Stimulated activated naive CD8-positive, alpha-beta T cell treated with anti-CD3 and anti-CD28 coated beads, Interleukin-15, Interleukin-2, amounts not matched to agents 100 ng/mL and 50 ng/mL, for 24 hours (primary cell): Measurements from ENCODE around the gene AIF1L.

Source experiments
- H3K27ac Mint-ChIP-seq: one replicate; pipeline ENCODE4 v1.8.0; 2021; ENCODE audit warnings: mild to moderate bottlenecking, mixed read lengths
- H3K27me3 Mint-ChIP-seq: one replicate; pipeline ENCODE4 v1.8.0; 2021; ENCODE audit warnings: mixed read lengths
- H3K36me3 Mint-ChIP-seq: one replicate; pipeline ENCODE4 v1.8.0; 2021; ENCODE audit warnings: low read depth, mixed read lengths
- H3K4me1 Mint-ChIP-seq: one replicate; pipeline ENCODE4 v1.8.0; 2021; ENCODE audit warnings: low read depth, mixed read lengths
- H3K4me3 Mint-ChIP-seq: one replicate; pipeline ENCODE4 v1.8.0; 2021; ENCODE audit warnings: mild to moderate bottlenecking, mixed read lengths
- H3K9me3 Mint-ChIP-seq: one replicate; pipeline ENCODE4 v1.8.0; 2021; ENCODE audit warnings: mixed read lengths

The AIF1L gene

DNA sequence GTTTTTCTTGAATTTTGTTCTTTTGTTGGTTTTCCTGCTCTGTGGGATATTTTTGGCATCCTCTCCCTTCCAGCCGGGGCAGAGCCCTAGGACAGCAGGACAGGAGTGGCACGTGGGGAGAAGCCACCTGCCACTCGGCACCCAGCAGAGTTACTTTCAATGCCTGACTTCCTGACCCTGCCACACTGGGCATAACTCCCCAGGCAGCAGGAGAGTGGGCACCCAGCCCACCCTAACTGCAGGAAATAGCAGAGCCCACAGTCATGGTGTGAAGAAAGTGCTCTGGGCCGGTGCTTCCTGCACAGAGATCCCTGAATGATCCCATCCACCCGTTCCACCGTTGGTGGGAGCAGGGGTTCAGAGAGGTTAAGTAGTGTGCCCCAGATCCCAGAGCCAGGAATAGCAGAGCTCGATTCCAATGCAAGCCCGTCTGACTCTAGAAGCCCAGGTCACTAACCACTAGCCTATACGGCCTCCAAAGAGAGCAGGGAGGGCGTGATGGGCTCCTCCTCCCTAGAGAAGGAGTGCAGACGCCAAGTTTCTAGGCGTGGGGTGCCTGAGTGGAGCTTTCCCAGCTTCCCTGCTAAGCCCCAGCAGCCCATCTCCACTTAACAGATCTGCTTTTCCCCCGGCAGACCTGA lies 20.9 kb downstream of the AIF1L start:
- Mint-ChIP-seq H3K4me3 (no peak overlapping the region), H3K4me1 (no peaks in the 10 kb centered on the region), H3K27ac (no peak overlapping the region), H3K9me3 (no peaks in the 10 kb centered on the region), H3K27me3 (peaks cover 15% of the 10 kb centered on the region), H3K36me3 (no peaks in the 10 kb centered on the region)

- Mint-ChIP-seq H3K27ac (no peak overlapping the region), H3K36me3 (no peaks in the 10 kb centered on the region), H3K4me1 (no peaks in the 10 kb centered on the region), H3K9me3 (no peaks in the 10 kb centered on the region), H3K4me3 (no peak overlapping the region), H3K27me3 (peaks cover 15% of the 10 kb centered on the region)
Measured at GRCh38 chr9:131117762-131118145, 21.4 kb downstream of the AIF1L start.

- H3K27ac Mint-ChIP-seq = no peak overlapping the region
- H3K36me3 Mint-ChIP-seq = no peaks in the 10 kb centered on the region
- peaks cover 15% of the 10 kb centered on the region for H3K27me3 Mint-ChIP-seq
- H3K9me3 Mint-ChIP-seq = no peaks in the 10 kb centered on the region
- H3K4me1 Mint-ChIP-seq = peaks cover under 1% of the 10 kb centered on the region
- H3K4me3 Mint-ChIP-seq = no peak overlapping the region
Measured at GRCh38 chr9:131119600-131119999, 23.3 kb downstream of the AIF1L start.

DNA sequence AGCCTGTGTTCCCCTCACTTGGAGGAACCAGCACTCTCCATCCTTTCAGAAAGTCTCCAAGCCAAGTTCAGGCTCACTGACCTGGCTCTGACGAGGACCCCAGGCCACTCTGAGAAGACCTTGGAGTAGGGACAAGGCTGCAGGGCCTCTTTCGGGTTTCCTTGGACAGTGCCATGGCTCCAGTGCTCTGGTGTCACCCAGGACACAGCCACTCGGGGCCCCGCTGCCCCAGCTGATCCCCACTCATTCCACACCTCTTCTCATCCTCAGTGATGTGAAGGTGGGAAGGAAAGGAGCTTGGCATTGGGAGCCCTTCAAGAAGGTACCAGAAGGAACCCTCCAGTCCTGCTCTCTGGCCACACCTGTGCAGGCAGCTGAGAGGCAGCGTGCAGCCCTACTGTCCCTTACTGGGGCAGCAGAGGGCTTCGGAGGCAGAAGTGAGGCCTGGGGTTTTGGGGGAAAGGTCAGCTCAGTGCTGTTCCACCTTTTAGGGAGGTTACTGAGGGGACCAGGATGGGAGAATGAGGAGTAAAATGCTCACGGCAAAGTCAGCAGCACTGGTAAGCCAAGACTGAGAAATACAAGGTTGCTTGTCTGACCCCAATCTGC lies 24.4 kb downstream of the AIF1L start:
- peaks cover 15% of the 10 kb centered on the region for H3K27me3 Mint-ChIP-seq
- no peak overlapping the region for H3K27ac Mint-ChIP-seq
- peaks cover 10% of the 10 kb centered on the region for H3K4me1 Mint-ChIP-seq
- H3K36me3 Mint-ChIP-seq = peaks cover 3% of the 10 kb centered on the region
- no peak overlapping the region for H3K4me3 Mint-ChIP-seq
- no peaks in the 10 kb centered on the region for H3K9me3 Mint-ChIP-seq

DNA sequence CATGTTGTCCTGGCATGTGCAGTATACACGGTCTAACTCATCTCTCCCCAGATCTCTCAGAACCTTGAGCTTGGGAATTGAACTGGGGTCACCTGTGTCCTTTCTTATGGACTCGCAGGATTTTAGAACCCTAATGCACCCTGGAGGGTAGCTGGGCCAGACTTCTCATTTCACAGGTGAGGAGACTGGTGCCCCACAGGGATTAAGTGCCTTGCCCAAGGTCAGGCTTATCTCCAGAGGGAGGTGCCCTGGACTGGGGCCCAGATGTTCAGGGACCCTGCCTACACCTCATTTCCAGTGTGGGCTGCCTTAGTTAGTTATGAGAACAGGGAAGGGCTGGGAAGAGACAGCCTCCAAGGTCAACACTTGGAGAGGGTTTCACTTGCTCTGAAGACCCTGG lies 25.0 kb downstream of the AIF1L start:
- Mint-ChIP-seq H3K4me3 (no peak overlapping the region), H3K36me3 (peaks cover 3% of the 10 kb centered on the region), H3K27ac (no peak overlapping the region), H3K27me3 (peaks cover 15% of the 10 kb centered on the region), H3K4me1 (peaks cover 16% of the 10 kb centered on the region), H3K9me3 (no peaks in the 10 kb centered on the region)

GRCh38 chr9:131122158-131122557 lies 25.8 kb downstream of the AIF1L start:
- Mint-ChIP-seq H3K36me3 (peaks cover 3% of the 10 kb centered on the region), H3K4me3 (no peak overlapping the region), H3K27ac (no peak overlapping the region), H3K4me1 (peaks cover 21% of the 10 kb centered on the region), H3K9me3 (no peaks in the 10 kb centered on the region), H3K27me3 (peaks cover 9% of the 10 kb centered on the region)

DNA sequence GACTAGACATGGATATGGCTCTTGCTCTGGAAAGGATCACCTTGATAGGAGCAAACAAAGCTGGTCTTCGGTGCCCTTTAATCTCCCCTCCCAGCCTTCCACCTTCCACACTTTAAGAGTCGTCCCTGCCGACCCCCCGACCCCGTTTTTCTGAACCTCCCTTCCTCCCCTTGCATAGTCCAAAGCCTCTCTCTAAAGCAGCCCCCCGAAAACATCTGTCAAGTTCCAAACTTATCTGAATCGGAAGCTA lies 28.6 kb downstream of the AIF1L start:
- H3K36me3 Mint-ChIP-seq = peaks cover 30% of the 10 kb centered on the region
- peak overlapping the region; percentile 99 for H3K27ac Mint-ChIP-seq
- H3K4me1 Mint-ChIP-seq = peaks cover 35% of the 10 kb centered on the region
- peak overlapping the region; percentile 99 for H3K4me3 Mint-ChIP-seq
- H3K9me3 Mint-ChIP-seq = no peaks in the 10 kb centered on the region
- H3K27me3 Mint-ChIP-seq = no peaks in the 10 kb centered on the region

GRCh38 chr9:131125288-131126058 lies 29.1 kb downstream of the AIF1L start, which contains the start of gene NUP214:
Gene NUP214 (plus strand): TSS chr9:131125586. CDS start chr9:131125705, 119 bp downstream.
- peak within 1 kb of the TSS; percentile 99 for H3K27ac Mint-ChIP-seq
- H3K4me1 Mint-ChIP-seq = peaks cover 36% of the 10 kb centered on the region
- peak within 1 kb of the TSS; percentile 99 for H3K4me3 Mint-ChIP-seq
- H3K36me3 Mint-ChIP-seq = peaks cover 34% of the 10 kb centered on the region
- H3K27me3 Mint-ChIP-seq = no peaks in the 10 kb centered on the region
- H3K9me3 Mint-ChIP-seq = no peaks in the 10 kb centered on the region

- Mint-ChIP-seq H3K9me3 (no peaks in the 10 kb centered on the region), H3K4me1 (peaks cover 38% of the 10 kb centered on the region)
Measured at GRCh38 chr9:131126059-131126426, 29.7 kb downstream of the AIF1L start.

GRCh38 chr9:131129183-131129582 lies 32.9 kb downstream of the AIF1L start:
- peak overlapping the region; percentile 12 for H3K27ac Mint-ChIP-seq
- peaks cover 64% of the 10 kb centered on the region for H3K36me3 Mint-ChIP-seq

More at GRCh38 chr9:131126059-131126426, 29.7 kb downstream of the AIF1L start:
- Mint-ChIP-seq H3K27me3 (no peaks in the 10 kb centered on the region), H3K27ac (peak overlapping the region; percentile 99), H3K4me3 (peak overlapping the region; percentile 99), H3K36me3 (peaks cover 39% of the 10 kb centered on the region)

GRCh38 chr9:131138676-131139075 lies 42.3 kb downstream of the AIF1L start:
- Mint-ChIP-seq H3K4me3 (no peak overlapping the region), H3K9me3 (no peaks in the 10 kb centered on the region), H3K27ac (no peak overlapping the region), H3K27me3 (no peaks in the 10 kb centered on the region), H3K4me1 (no peaks in the 10 kb centered on the region), H3K36me3 (peaks cover 87% of the 10 kb centered on the region)

More at GRCh38 chr9:131129183-131129582, 32.9 kb downstream of the AIF1L start:
- Mint-ChIP-seq H3K4me3 (no peak overlapping the region), H3K27me3 (no peaks in the 10 kb centered on the region), H3K4me1 (peaks cover 38% of the 10 kb centered on the region), H3K9me3 (no peaks in the 10 kb centered on the region)

DNA sequence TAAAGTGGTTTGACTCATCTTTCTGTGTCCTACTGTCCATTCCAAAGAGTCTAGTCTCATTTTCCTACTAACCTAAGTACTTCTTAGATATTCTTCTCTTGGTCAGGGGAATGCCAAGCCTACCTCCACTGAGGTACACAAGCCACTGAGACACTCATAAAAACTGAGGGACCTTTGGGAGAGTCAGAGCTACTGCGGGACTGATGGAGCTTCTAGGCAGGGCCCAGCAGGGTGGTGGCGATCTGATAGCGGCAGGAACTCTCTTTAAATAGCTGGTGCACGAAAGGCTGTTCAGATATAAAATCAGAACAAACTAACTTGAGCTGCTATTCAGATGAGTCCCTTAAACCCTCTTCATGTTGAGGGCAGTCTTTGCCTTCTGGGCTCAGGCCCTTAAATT lies 43.8 kb downstream of the AIF1L start:
- peak overlapping the region; percentile 57 for H3K27ac Mint-ChIP-seq
- peaks cover 86% of the 10 kb centered on the region for H3K36me3 Mint-ChIP-seq
- H3K4me1 Mint-ChIP-seq = no peaks in the 10 kb centered on the region
- no peaks in the 10 kb centered on the region for H3K27me3 Mint-ChIP-seq
- no peaks in the 10 kb centered on the region for H3K9me3 Mint-ChIP-seq
- no peak overlapping the region for H3K4me3 Mint-ChIP-seq

- Mint-ChIP-seq H3K4me1 (no peaks in the 10 kb centered on the region), H3K4me3 (no peak overlapping the region), H3K27ac (peak overlapping the region; percentile 57), H3K36me3 (peaks cover 86% of the 10 kb centered on the region), H3K9me3 (no peaks in the 10 kb centered on the region), H3K27me3 (no peaks in the 10 kb centered on the region)
Measured at GRCh38 chr9:131140550-131140949, 44.2 kb downstream of the AIF1L start.

DNA sequence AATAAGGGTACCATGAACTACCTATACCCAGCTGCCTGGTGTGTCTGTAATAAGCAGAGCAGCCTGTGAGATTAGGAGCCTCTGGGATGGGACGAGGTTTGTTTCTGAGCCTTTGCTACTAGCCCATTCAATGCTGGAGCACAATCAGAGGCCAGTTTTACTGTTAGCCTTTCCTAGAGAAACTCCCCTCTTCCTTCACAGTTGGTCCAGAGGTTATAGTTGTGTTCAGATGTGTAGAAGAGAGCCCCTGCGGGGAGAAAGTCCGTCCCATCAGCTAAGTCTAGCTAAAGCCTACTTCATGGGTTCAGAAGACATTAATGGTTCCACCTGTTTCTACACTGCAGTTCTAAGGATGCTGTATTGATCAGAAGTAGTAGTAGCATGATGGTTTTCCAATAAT lies 45.8 kb downstream of the AIF1L start:
- H3K36me3 Mint-ChIP-seq = peaks cover 87% of the 10 kb centered on the region
- H3K9me3 Mint-ChIP-seq = no peaks in the 10 kb centered on the region
- H3K4me1 Mint-ChIP-seq = no peaks in the 10 kb centered on the region
- H3K4me3 Mint-ChIP-seq = no peak overlapping the region
- H3K27ac Mint-ChIP-seq = no peak overlapping the region
- no peaks in the 10 kb centered on the region for H3K27me3 Mint-ChIP-seq

GRCh38 chr9:131144201-131144600 lies 47.9 kb downstream of the AIF1L start:
- no peak overlapping the region for H3K27ac Mint-ChIP-seq

More at GRCh38 chr9:131144201-131144600, 47.9 kb downstream of the AIF1L start:
- no peak overlapping the region for H3K4me3 Mint-ChIP-seq
- H3K4me1 Mint-ChIP-seq = peaks cover 3% of the 10 kb centered on the region
- no peaks in the 10 kb centered on the region for H3K27me3 Mint-ChIP-seq
- H3K9me3 Mint-ChIP-seq = no peaks in the 10 kb centered on the region
- peaks cover 85% of the 10 kb centered on the region for H3K36me3 Mint-ChIP-seq
